Gastrocnemius medialis (tissue), 4 donors: ENCODE results near the gene CCDC85A.

ENCODE experiments used
- POLR2A ChIP-seq, 2 donors: fragments of 450-650 bp; IDR thresholded peaks; one replicate each; pipeline ENCODE4 v1.6.1; 2017; ENCODE audit warnings: antibody characterized with exemption in 2 of 2, mild to moderate bottlenecking in 2 of 2, moderate library complexity in 2 of 2
- TF ChIP-seq, protein P1 (sequence below), 5 experiments: fragments of 450-650 bp in 3 of 5; fragments of 200-600 bp in 2 of 5; sonication (generic) in 2 of 5; IDR thresholded peaks in 4 of 5; conservative IDR thresholded peaks in 1 of 5; 1 replicate in 4 of 5; 2 replicates in 1 of 5; pipeline ENCODE4 v1.5.1; 2016 to 2019; ENCODE audit warnings: antibody characterized with exemption in 5 of 5, mild to moderate bottlenecking in 3 of 5, moderate library complexity in 3 of 5

DNA sequence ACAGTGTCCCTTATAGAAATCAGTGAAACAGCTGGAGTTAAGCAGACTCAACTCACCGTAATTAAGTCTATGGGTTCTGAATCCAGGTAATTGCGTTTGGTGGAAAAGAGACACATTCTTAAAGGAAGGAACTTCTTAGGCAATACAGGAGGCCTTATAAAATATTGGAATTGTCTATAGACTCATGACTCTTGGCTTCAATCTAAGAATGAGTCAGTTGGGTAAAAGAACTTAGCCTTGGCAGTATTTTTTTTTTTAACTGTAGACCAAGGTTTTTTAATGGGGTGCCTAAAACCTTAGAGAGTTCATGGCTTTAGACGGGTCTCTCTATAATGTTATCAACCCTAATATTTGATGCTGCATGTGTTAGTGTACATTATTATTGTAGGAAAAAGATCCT, 47.6 kb downstream of the CCDC85A start:
- TF ChIP-seq, protein P1, sequence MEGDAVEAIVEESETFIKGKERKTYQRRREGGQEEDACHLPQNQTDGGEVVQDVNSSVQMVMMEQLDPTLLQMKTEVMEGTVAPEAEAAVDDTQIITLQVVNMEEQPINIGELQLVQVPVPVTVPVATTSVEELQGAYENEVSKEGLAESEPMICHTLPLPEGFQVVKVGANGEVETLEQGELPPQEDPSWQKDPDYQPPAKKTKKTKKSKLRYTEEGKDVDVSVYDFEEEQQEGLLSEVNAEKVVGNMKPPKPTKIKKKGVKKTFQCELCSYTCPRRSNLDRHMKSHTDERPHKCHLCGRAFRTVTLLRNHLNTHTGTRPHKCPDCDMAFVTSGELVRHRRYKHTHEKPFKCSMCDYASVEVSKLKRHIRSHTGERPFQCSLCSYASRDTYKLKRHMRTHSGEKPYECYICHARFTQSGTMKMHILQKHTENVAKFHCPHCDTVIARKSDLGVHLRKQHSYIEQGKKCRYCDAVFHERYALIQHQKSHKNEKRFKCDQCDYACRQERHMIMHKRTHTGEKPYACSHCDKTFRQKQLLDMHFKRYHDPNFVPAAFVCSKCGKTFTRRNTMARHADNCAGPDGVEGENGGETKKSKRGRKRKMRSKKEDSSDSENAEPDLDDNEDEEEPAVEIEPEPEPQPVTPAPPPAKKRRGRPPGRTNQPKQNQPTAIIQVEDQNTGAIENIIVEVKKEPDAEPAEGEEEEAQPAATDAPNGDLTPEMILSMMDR (IDR thresholded peaks at IDR 0.05 in 4 of 5, conservative IDR thresholded peaks at IDR 0.05 in 1 of 5): no peak
- TF ChIP-seq POLR2A (IDR thresholded peaks at IDR 0.05): no peak
